ENCODE results near the gene HLA-E.

GRCh38 chr6:30447237-30447636 lies 42.1 kb upstream of the HLA-E start:
- TF ChIP-seq POU6F1 (CRISPR knock-in tag; IDR thresholded peaks at IDR 0.05; ENCODE audit: borderline replicate concordance, low read depth) (no peak), PATZ1 (CRISPR knock-in tag; IDR thresholded peaks at IDR 0.05; ENCODE audit: borderline replicate concordance) (no peak)

Data from SK-N-SH treated with all-trans-retinoic acid at 6 μM for 48 hours (cell line).